Kidney (tissue), 14 donors: ENCODE measurements around the gene PACS2. TPM values are rescaled to one million over a fixed set of nuclear protein-coding genes. Genes with fewer than 3 reads are reported as not detected.

Source experiments
- DNase-seq, 5 donors: peaks; one replicate each; pipeline ENCODE4 v3.0.0-alpha.2; 2013 to 2020
- FAIRE-seq: peaks from 2 replicates; lab custom pipeline; 2012; peaks lifted over from hg19 to GRCh38; lab: Jason Lieb, UNC
- H3K27ac ChIP-seq, 2 donors: one replicate each; pipeline ENCODE4 v1.7.0; 2013; ENCODE audit warnings: low read depth in 2 of 2, low read length in 2 of 2, inconsistent platforms in 1 of 2
- H3K27me3 ChIP-seq: one replicate; pipeline ENCODE4 v1.7.1; 2013; ENCODE audit warnings: low read length, inconsistent platforms; ENCODE audit not compliant: control insufficient read depth, insufficient read depth
- H3K36me3 ChIP-seq, 3 donors: one replicate each; pipeline versions ENCODE4 v1.7.0 to v1.7.1; 2013; ENCODE audit warnings: low read length in 3 of 3, control low read depth in 1 of 3, inconsistent platforms in 1 of 3; ENCODE audit not compliant: insufficient read depth in 3 of 3, control insufficient read depth in 2 of 3
- H3K4me1 ChIP-seq, 3 donors: one replicate each; pipeline versions ENCODE4 v1.7.0 to v1.7.1; 2013; ENCODE audit warnings: low read length in 3 of 3, inconsistent platforms in 1 of 3, low read depth in 1 of 3; ENCODE audit not compliant: control insufficient read depth in 2 of 3, insufficient read depth in 2 of 3
- H3K4me3 ChIP-seq, 3 donors: one replicate each; pipeline versions ENCODE4 v1.7.0 to v1.8.1; 2013; ENCODE audit warnings: low read length in 3 of 3, control low read depth in 1 of 3, inconsistent platforms in 1 of 3
- H3K9ac ChIP-seq, 3 donors: one replicate each; pipeline versions ENCODE4 v1.7.0 to v1.7.1; 2013; ENCODE audit warnings: low read length in 3 of 3, control low read depth in 1 of 3, inconsistent platforms in 1 of 3
- H3K9me3 ChIP-seq, 3 donors: one replicate each; pipeline versions ENCODE4 v1.7.0 to v1.7.1; 2013; ENCODE audit warnings: low read length in 3 of 3, control low read depth in 1 of 3, inconsistent platforms in 1 of 3; ENCODE audit not compliant: control insufficient read depth in 2 of 3, insufficient read depth in 1 of 3
- intact Hi-C: fragments of 100-400 bp; cut with DNase I; formaldehyde crosslinking; loops from one replicate; pipeline ENCODE4 v1.11.1; 2022
- polyA plus RNA-seq: library from polyadenylated mRNA; stranded (reverse); fragments of 350-450 nt; fragmentation: Illumina TruSeq; extraction: RNeasy Lipid Tissue Mini Kit (QIAGEN cat#74804); gene quantifications from one replicate; pipeline ENCODE4 v1.2.3, GENCODE V29; 2014; ENCODE audit warnings: low read depth, low replicate concordance; ENCODE audit not compliant: insufficient read depth
- total RNA-seq: library from RNA; stranded (reverse); fragmentation: NEBNext Ultra II Directional; extraction: Animal tissue kit (Norgen Biotek cat#: 25700); gene quantifications from one replicate; pipeline ENCODE4 v1.2.1, GENCODE V29; 2021
- TF ChIP-seq, protein P1 (sequence below): IDR thresholded peaks from 3 replicates; pipeline ENCODE4 v1.5.1; 2012; ENCODE audit warnings: mild to moderate bottlenecking, moderate library complexity, borderline replicate concordance; ENCODE audit not compliant: insufficient read depth; ENCODE audit errors: extremely low read depth
- donor health status: control.
- donor health status: control.
- donor health status: control.
- donor health status: control.
- donor health status: control.
- donor health status: DM: yes; HTN: yes; CAD: no.
- donor health status: Normal renal cell carcinoma (clear cell type).

The PACS2 gene
- total and polyA plus RNA-seq, 2 donors from 2014 or later = 35.7 to 83.9 TPM

DNA sequence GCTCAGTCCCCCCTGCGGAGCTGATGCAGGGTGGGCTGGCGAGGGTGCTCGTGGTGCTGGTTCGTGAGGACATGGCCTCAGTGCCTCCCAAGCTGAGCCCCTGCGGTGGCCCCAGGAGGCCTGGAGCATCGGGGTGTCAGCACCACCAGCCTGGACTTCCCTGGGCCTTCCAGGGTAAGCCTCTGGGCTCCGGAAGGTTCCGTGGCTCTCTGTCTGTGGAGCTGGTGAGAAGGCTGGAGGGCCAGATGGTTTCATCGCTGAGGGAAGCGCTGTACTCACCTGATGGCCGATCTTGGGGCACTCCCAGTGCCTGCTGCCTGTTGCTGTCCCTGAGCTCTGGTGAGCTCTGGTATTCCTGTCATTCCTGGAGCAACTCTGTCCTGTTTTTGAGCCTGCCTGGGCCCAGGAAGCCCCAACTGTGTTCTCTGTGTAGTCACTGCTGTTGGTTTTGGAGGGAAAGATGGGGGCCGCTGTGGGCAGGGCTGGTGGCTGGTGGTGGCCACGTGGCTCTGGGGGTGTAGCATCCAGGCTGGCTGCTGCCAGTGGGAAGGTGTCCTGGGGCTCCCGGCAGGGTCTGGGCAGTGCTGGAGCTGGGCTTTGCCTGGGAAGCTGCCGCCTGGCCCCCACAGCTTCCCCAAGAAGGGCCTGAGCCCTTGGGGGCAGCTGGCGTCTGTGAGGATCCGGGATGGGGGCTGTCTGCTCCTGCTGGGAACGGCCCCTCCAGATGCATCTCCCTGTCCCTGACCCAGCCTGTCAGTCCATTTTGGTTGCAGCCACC is 123.4 kb downstream of the PACS2 start:
- intact Hi-C loops = no loop called here
- H3K36me3 ChIP-seq = peaks cover 0 to 2% (median 2%) of the 10 kb centered on the region in 3 donors
- H3K27ac ChIP-seq = no peak overlapping the region
- H3K9me3 ChIP-seq = no peaks in the 10 kb centered on the region
- no peak overlapping the region for H3K4me3 ChIP-seq
- no peaks in the 10 kb centered on the region for H3K4me1 ChIP-seq
- DNase-seq = peak in 1 of 5 donors; percentile 64
- no peaks in the 10 kb centered on the region for H3K27me3 ChIP-seq
- FAIRE-seq = no peak
- no peak overlapping the region for H3K9ac ChIP-seq
- TF ChIP-seq, protein P1, sequence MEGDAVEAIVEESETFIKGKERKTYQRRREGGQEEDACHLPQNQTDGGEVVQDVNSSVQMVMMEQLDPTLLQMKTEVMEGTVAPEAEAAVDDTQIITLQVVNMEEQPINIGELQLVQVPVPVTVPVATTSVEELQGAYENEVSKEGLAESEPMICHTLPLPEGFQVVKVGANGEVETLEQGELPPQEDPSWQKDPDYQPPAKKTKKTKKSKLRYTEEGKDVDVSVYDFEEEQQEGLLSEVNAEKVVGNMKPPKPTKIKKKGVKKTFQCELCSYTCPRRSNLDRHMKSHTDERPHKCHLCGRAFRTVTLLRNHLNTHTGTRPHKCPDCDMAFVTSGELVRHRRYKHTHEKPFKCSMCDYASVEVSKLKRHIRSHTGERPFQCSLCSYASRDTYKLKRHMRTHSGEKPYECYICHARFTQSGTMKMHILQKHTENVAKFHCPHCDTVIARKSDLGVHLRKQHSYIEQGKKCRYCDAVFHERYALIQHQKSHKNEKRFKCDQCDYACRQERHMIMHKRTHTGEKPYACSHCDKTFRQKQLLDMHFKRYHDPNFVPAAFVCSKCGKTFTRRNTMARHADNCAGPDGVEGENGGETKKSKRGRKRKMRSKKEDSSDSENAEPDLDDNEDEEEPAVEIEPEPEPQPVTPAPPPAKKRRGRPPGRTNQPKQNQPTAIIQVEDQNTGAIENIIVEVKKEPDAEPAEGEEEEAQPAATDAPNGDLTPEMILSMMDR = no peak

- Histone ChIP-seq H3K9me3 (no peaks in the 10 kb centered on the region), H3K36me3 (peaks cover 0 to 2% (median 2%) of the 10 kb centered on the region in 3 donors), H3K4me3 (no peak overlapping the region), H3K9ac (no peak overlapping the region), H3K4me1 (no peaks in the 10 kb centered on the region), H3K27ac (no peak overlapping the region), H3K27me3 (no peaks in the 10 kb centered on the region)
- DNase-seq = no peak
- FAIRE-seq = no peak
- TF ChIP-seq, protein P1 = no peak
- intact Hi-C loops = no loop called here
Measured at GRCh38 chr14:105439179-105439578, 124.6 kb downstream of the PACS2 start.

- no peaks in the 10 kb centered on the region for H3K4me1 ChIP-seq
- no peaks in the 10 kb centered on the region for H3K9me3 ChIP-seq
- H3K27me3 ChIP-seq = no peaks in the 10 kb centered on the region
- TF ChIP-seq, protein P1 = no peak
- peaks cover 0 to 2% (median 2%) of the 10 kb centered on the region in 3 donors for H3K36me3 ChIP-seq
- H3K9ac ChIP-seq = no peak overlapping the region
- DNase-seq = peak in 1 of 5 donors; percentile 57
- H3K4me3 ChIP-seq = no peak overlapping the region
- no peak overlapping the region for H3K27ac ChIP-seq
- FAIRE-seq = no peak
- intact Hi-C loops = no loop called here
Measured at GRCh38 chr14:105439710-105440553, 125.4 kb downstream of the PACS2 start.
